Activated CD4-positive, alpha-beta T cell treated with anti-CD3 and anti-CD28 coated beads for 4 hours (primary cell): Measurements from ENCODE around the gene S100A5.

Source experiments
- DNase-seq, 2 donors: peaks; one replicate each; pipeline ENCODE4 v3.0.0-alpha.2; 2020

S100A5 gene

GRCh38 chr1:153503766-153504165, 37.0 kb downstream of the S100A5 start:
- no peak for DNase-seq

GRCh38 chr1:153498746-153499145, 42.0 kb downstream of the S100A5 start:
- no peak for DNase-seq

- DNase-seq = no peak
Measured at GRCh38 chr1:153495536-153495935, 45.2 kb downstream of the S100A5 start.

GRCh38 chr1:153494976-153495535, 45.7 kb downstream of the S100A5 start:
- peak; percentile 67 to 78 for DNase-seq

- DNase-seq = no peak
Measured at GRCh38 chr1:153493343-153493960, 47.3 kb downstream of the S100A5 start.

DNA sequence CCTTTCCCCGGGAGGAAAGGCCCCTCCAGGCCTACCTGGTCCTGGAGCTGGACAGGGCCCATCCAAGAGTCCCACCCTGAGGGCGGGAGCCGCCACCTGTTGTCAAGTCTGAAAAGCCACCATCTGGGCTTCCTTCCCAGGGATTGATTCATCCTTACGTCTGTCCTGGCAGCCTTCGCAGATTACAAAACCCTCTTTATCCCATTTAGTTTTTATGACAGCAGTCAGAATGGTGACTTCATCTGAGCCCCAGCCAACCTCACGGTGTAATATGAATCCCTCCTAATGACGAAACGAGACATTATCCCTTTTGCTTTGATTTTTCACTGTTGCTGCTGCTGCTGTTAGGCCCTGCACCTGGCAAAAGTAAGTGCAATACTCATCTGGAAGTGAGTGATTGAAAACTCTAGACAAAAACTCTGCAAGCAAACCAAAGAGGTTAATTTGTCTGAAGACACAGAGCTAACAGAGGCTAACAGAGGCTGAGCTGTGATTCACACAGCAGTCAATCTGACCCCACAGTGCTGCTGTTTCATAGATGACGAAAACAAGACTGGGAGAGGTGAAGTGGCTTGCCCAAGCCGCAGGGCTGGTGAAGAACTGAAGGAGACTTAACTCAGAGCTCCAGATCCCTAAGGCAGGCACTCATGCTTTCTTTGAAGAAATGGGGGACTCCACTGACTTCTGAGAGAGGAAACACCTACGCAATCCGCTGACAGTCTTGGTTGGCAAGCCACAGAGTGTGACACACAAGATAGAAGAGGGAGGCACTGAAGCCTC, 50.3 kb downstream of the S100A5 start:
- no peak for DNase-seq

DNA sequence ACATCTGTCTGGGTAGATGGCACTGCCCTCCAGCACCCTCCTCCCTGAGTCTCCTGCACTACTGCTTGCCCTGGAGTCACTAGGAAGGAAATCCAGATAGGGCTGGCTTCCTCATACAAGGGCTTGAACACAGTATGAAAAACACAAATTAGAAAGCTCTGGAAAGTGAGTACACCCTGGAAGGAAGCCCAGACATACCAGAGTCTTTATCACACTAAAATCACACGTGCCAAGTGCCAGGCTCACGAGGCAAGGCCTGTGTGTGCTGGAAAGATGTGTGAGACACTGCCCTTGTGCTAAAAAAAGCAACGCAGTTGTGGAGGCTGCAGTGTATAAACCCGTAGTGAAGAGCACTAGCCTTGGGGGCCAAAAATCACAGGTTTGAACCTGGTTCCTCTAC, 52.0 kb downstream of the S100A5 start:
- DNase-seq = no peak

DNA sequence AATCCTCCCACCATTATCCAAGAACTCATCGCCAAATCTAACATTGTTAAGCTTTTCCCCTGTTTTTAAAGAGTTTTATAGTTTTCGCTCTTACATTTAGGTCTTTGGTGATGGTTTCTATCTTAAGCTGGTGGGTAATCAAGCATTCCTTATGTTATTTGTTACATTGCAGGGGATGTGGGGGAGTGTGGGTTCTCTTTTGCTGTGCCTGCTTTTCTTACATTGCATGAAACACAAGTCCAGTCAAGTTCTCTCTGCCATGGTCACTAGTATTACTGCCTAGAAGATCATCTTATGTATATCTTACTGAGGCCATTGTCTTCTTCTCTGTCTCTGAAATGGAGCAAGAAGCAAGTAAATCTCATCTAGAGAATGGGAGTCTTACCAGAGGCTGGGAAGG, 53.0 kb downstream of the S100A5 start:
- DNase-seq = no peak
